ENCODE measurements around the gene SLC2A11. TPM values are rescaled to one million over a fixed set of nuclear protein-coding genes. Genes with fewer than 3 reads are reported as not detected.

Gene SLC2A11
- total RNA-seq, 4 donors from 2014 or later, result 6.9 to 28.9 (median 13.4) TPM

- H3K9me3 ChIP-seq, result no peaks in the 10 kb centered on the region
- no peak for DNase-seq (ENCODE audit: low spot score in 2 of 2)
- no peak overlapping the region for H3K27ac ChIP-seq
- no peak overlapping the region for H3K4me3 ChIP-seq
- WGBS, 2 donors, result 91 to 95% methylated on average over 3 to 8 of the region's 8 CpGs
- H3K4me1 ChIP-seq, result no peaks in the 10 kb centered on the region
- peaks cover 0 to 48% (median 0%) of the 10 kb centered on the region in 3 donors for H3K36me3 ChIP-seq
- TF ChIP-seq EP300 (IDR thresholded peaks at IDR 0.05) (no peak), POLR2A (IDR thresholded peaks at IDR 0.05) (no peak), CTCF (IDR thresholded peaks at IDR 0.05) (no peak)
- H3K27me3 ChIP-seq, result no peaks in the 10 kb centered on the region
Observed at GRCh38 chr22:23877566-23877965, 19.9 kb downstream of the SLC2A11 start.

- no peaks in the 10 kb centered on the region for H3K27me3 ChIP-seq
- no peaks in the 10 kb centered on the region for H3K9me3 ChIP-seq
- 86 to 87% methylated on average over 7 of the region's 7 CpGs for WGBS, 2 donors
- H3K4me1 ChIP-seq, result no peaks in the 10 kb centered on the region
- no peak overlapping the region for H3K27ac ChIP-seq
- TF ChIP-seq CTCF (IDR thresholded peaks at IDR 0.05), result no peak
- no peak for TF ChIP-seq POLR2A (IDR thresholded peaks at IDR 0.05)
- TF ChIP-seq EP300 (IDR thresholded peaks at IDR 0.05), result no peak
- no peak overlapping the region for H3K4me3 ChIP-seq
- peaks cover 0 to 55% (median 0%) of the 10 kb centered on the region in 3 donors for H3K36me3 ChIP-seq
- no peak for DNase-seq (ENCODE audit: low spot score in 2 of 2)
Observed at GRCh38 chr22:23878219-23878618, 20.5 kb downstream of the SLC2A11 start.

- H3K27me3 ChIP-seq, result no peaks in the 10 kb centered on the region
- no peaks in the 10 kb centered on the region for H3K9me3 ChIP-seq
- 87 to 89% methylated on average over 11 to 20 of the region's 20 CpGs for WGBS, 2 donors
- TF ChIP-seq EP300 (IDR thresholded peaks at IDR 0.05) (no peak), CTCF (IDR thresholded peaks at IDR 0.05) (no peak)
- no peaks in the 10 kb centered on the region for H3K4me1 ChIP-seq
- DNase-seq (ENCODE audit: low spot score in 2 of 2), result no peak
- H3K27ac ChIP-seq, result no peak overlapping the region
- H3K36me3 ChIP-seq, result peaks cover 0 to 53% (median 0%) of the 10 kb centered on the region in 3 donors
- H3K4me3 ChIP-seq, result no peak overlapping the region
Observed at GRCh38 chr22:23882370-23882769, 24.7 kb downstream of the SLC2A11 start.

GRCh38 chr22:23883658-23884057, 26.0 kb downstream of the SLC2A11 start:
- Histone ChIP-seq H3K4me3 (no peak overlapping the region), H3K27ac (no peak overlapping the region), H3K9me3 (no peaks in the 10 kb centered on the region), H3K4me1 (peaks cover 0 to 9% (median 2%) of the 10 kb centered on the region in 4 donors), H3K36me3 (peaks cover 0 to 40% (median 0%) of the 10 kb centered on the region in 3 donors), H3K27me3 (no peaks in the 10 kb centered on the region)
- no peak for TF ChIP-seq CTCF (IDR thresholded peaks at IDR 0.05)
- TF ChIP-seq POLR2A (IDR thresholded peaks at IDR 0.05), result no peak
- TF ChIP-seq EP300 (IDR thresholded peaks at IDR 0.05), result no peak
- WGBS, 2 donors, result 99 to 100% methylated on average over 9 of the region's 9 CpGs
- DNase-seq (ENCODE audit: low spot score in 2 of 2), result no peak

- H3K9me3 ChIP-seq, result no peaks in the 10 kb centered on the region
- DNase-seq (ENCODE audit: low spot score in 2 of 2), result no peak
- peaks cover 0 to 36% (median 0%) of the 10 kb centered on the region in 3 donors for H3K36me3 ChIP-seq
- H3K4me1 ChIP-seq, result peaks cover 0 to 14% (median 3%) of the 10 kb centered on the region in 4 donors
- TF ChIP-seq CTCF (IDR thresholded peaks at IDR 0.05), result no peak
- no peak for TF ChIP-seq POLR2A (IDR thresholded peaks at IDR 0.05)
- no peak for TF ChIP-seq EP300 (IDR thresholded peaks at IDR 0.05)
- H3K27me3 ChIP-seq, result no peaks in the 10 kb centered on the region
- 87 to 98% methylated on average over 6 to 8 of the region's 9 CpGs for WGBS, 2 donors
- H3K4me3 ChIP-seq, result no peak overlapping the region
- H3K27ac ChIP-seq, result no peak overlapping the region
Observed at GRCh38 chr22:23884140-23884539, 26.5 kb downstream of the SLC2A11 start.
